GM12873 (cell line): ENCODE data around the gene RUNX1.

ENCODE experiments used
- CTCF ChIP-seq: IDR thresholded peaks from 2 replicates; pipeline ENCODE4 v1.5.1; 2012; ENCODE audit warnings: low read depth, mild to moderate bottlenecking, moderate library complexity, low read length, control low read depth; ENCODE audit not compliant: insufficient read depth; ENCODE audit errors: missing control alignments

The RUNX1 gene

GRCh38 chr21:34797201-34797525, 251.9 kb downstream of the RUNX1 start:
- no peak for TF ChIP-seq CTCF

GRCh38 chr21:34796518-34797200, 252.4 kb downstream of the RUNX1 start:
- TF ChIP-seq CTCF: no peak

GRCh38 chr21:34795548-34796180, 253.4 kb downstream of the RUNX1 start:
- no peak for TF ChIP-seq CTCF

- no peak for TF ChIP-seq CTCF
Observed at GRCh38 chr21:34795175-34795547, 253.9 kb downstream of the RUNX1 start.

- TF ChIP-seq CTCF: no peak
Observed at GRCh38 chr21:34794686-34795085, 254.4 kb downstream of the RUNX1 start.

- TF ChIP-seq CTCF: no peak
Observed at GRCh38 chr21:34793471-34793870, 255.6 kb downstream of the RUNX1 start.

GRCh38 chr21:34792504-34793089, 256.5 kb downstream of the RUNX1 start:
- no peak for TF ChIP-seq CTCF
